SU-DHL-6 (cell line): ENCODE measurements around the gene IER5.

ENCODE experiments used
- H2AFZ ChIP-seq: fragments of 200-600 bp; sonication (generic); 2 replicates; pipeline ENCODE4 v1.6.1; 2014; ENCODE audit warnings: low read depth, mild to moderate bottlenecking, moderate library complexity, mixed read lengths, antibody characterized with exemption, low read length; ENCODE audit not compliant: severe bottlenecking
- H3F3A ChIP-seq: fragments of 200-600 bp; shearing (Covaris generic); 2 replicates; pipeline ENCODE4 v1.6.0; 2016; ENCODE audit warnings: antibody characterized with exemption, mild to moderate bottlenecking; ENCODE audit not compliant: insufficient read depth
- H3K27ac ChIP-seq: fragments of 200-600 bp; sonication (generic); 2 replicates; pipeline ENCODE4 v1.5.1; 2016; ENCODE audit warnings: low read depth, mild to moderate bottlenecking, low read length, moderate library complexity, mixed read lengths
- H3K27me3 ChIP-seq: fragments of 200-600 bp; sonication (generic), shearing (Covaris generic); 2 replicates; pipeline ENCODE4 v1.6.0; 2014; ENCODE audit warnings: mild to moderate bottlenecking, low read length
- H3K36me3 ChIP-seq: fragments of 200-600 bp; sonication (generic); 2 replicates; pipeline ENCODE4 v1.6.1; 2014; ENCODE audit warnings: mild to moderate bottlenecking, low read length, mixed read lengths
- H3K4me2 ChIP-seq: fragments of 300-600, 200-600 bp; shearing (Covaris generic), sonication (generic); 2 replicates; pipeline ENCODE4 v1.6.0; 2014; ENCODE audit warnings: low read length, low read depth, mild to moderate bottlenecking; ENCODE audit not compliant: poor library complexity, severe bottlenecking
- H3K4me3 ChIP-seq: fragments of 200-600 bp; sonication (generic); 2 replicates; pipeline ENCODE4 v1.5.1; 2014; ENCODE audit warnings: antibody characterized with exemption, low read length, mild to moderate bottlenecking, mixed read lengths; ENCODE audit not compliant: insufficient read depth, poor library complexity, severe bottlenecking
- H3K79me2 ChIP-seq: fragments of 200-600 bp; sonication (generic); 2 replicates; pipeline ENCODE4 v1.6.1; 2014; ENCODE audit warnings: mild to moderate bottlenecking, low read length, moderate library complexity; ENCODE audit not compliant: insufficient read depth
- H3K9ac ChIP-seq: fragments of 200-600 bp; sonication (generic); 2 replicates; pipeline ENCODE4 v1.7.0; 2014; ENCODE audit warnings: mild to moderate bottlenecking, low read length
- H3K9me2 ChIP-seq: fragments of 200-600 bp; sonication (generic); replicated peaks from 2 replicates; pipeline ENCODE4 v1.6.1; 2014; ENCODE audit warnings: low read length; ENCODE audit not compliant: insufficient read depth
- H3K9me3 ChIP-seq: fragments of 200-600 bp; sonication (generic); 2 replicates; pipeline ENCODE4 v1.6.1; 2014; ENCODE audit warnings: low read length, mixed read lengths; ENCODE audit not compliant: insufficient read depth
- H4K20me1 ChIP-seq: fragments of 200-600 bp; sonication (generic); 2 replicates; pipeline ENCODE4 v1.6.1; 2014; ENCODE audit warnings: low read depth, mild to moderate bottlenecking, antibody characterized with exemption, low read length, moderate library complexity, mixed read lengths
- EZH2phosphoT487 ChIP-seq: fragments of 200-600 bp; sonication (generic), shearing (Covaris generic); conservative IDR thresholded peaks from 2 replicates; pipeline ENCODE4 v1.6.1; 2018; ENCODE audit warnings: mild to moderate bottlenecking, antibody characterized with exemption, low read length, moderate library complexity, mixed read lengths
- TF ChIP-seq, protein P1 (sequence below): fragments of 200-600 bp; sonication (generic); IDR thresholded peaks from one replicate; pipeline ENCODE4 v1.5.1; 2017; ENCODE audit warnings: antibody characterized with exemption, mild to moderate bottlenecking, low read length, moderate library complexity; ENCODE audit not compliant: insufficient read depth, poor library complexity, severe bottlenecking

The IER5 gene

DNA sequence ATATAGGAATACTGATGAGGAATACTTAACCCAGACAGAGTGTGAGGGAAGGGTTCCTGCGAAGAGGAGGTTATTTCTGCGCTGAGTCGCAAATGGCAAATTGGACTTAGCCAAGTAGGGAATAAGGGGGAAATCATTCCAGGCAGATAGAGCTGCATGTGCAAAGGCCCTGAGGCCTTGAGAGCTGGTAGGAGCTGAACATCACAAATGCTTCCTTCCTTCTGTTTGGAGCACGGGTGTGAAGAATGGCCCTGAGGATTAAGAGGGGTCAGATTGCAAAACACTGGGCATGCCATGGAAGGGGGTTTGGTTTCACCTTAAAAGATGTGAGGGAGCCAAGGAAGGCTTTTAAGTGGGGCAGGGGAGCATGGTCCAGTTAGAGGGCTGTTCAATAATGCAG, 12.4 kb downstream of the IER5 start:
- TF ChIP-seq EZH2phosphoT487: no peak
- TF ChIP-seq, protein P1, sequence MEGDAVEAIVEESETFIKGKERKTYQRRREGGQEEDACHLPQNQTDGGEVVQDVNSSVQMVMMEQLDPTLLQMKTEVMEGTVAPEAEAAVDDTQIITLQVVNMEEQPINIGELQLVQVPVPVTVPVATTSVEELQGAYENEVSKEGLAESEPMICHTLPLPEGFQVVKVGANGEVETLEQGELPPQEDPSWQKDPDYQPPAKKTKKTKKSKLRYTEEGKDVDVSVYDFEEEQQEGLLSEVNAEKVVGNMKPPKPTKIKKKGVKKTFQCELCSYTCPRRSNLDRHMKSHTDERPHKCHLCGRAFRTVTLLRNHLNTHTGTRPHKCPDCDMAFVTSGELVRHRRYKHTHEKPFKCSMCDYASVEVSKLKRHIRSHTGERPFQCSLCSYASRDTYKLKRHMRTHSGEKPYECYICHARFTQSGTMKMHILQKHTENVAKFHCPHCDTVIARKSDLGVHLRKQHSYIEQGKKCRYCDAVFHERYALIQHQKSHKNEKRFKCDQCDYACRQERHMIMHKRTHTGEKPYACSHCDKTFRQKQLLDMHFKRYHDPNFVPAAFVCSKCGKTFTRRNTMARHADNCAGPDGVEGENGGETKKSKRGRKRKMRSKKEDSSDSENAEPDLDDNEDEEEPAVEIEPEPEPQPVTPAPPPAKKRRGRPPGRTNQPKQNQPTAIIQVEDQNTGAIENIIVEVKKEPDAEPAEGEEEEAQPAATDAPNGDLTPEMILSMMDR: no peak
- Histone ChIP-seq H3K9ac (no peak overlapping the region), H3K36me3 (no peaks in the 10 kb centered on the region), H3K79me2 (no peaks in the 10 kb centered on the region), H3K27ac (no peak overlapping the region), H3F3A (no peaks in the 10 kb centered on the region), H3K4me2 (no peak overlapping the region), H3K9me3 (no peaks in the 10 kb centered on the region), H3K9me2 (no peaks in the 10 kb centered on the region), H3K27me3 (no peaks in the 10 kb centered on the region), H4K20me1 (no peaks in the 10 kb centered on the region), H3K4me3 (no peak overlapping the region), H2AFZ (no peak overlapping the region)

DNA sequence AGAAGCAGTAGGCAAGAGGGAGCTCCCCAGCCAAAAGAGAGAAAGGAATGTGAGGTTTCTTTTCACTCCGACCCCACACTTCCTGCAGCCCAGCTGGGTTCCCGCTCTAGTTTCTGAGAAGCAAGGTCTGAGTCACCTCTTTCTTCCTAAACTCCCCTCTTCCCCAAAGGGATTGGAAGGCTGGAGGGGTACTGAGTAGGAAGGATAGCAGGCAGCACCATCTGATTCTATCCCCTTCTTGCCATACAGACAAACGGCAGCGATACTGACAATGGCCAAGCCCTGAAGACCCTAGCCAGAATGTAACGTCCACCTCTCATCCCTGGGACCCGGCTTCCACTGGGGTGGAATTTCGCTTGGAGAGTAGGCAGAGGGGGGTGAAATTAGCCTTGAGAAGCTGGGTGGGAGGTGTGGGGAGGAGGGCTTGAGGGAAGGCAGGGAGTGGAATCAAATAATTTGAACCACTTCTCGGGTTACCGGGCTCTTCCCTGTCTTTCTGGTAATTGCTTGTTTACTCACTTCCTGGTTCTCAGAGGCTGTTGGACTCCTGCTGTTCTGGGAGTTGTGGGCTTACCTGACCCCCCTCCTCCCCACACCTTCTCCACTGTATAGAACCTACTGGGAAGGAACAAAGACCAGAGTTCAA, 13.2 kb downstream of the IER5 start:
- H3F3A ChIP-seq: no peaks in the 10 kb centered on the region
- H3K4me2 ChIP-seq: no peak overlapping the region
- H2AFZ ChIP-seq: no peak overlapping the region
- H3K27ac ChIP-seq: no peak overlapping the region
- H3K9me3 ChIP-seq: no peaks in the 10 kb centered on the region
- no peak overlapping the region for H3K4me3 ChIP-seq
- TF ChIP-seq, protein P1: no peak
- no peak for TF ChIP-seq EZH2phosphoT487
- no peaks in the 10 kb centered on the region for H3K79me2 ChIP-seq
- no peaks in the 10 kb centered on the region for H3K27me3 ChIP-seq
- H3K9me2 ChIP-seq: no peaks in the 10 kb centered on the region
- H4K20me1 ChIP-seq: no peaks in the 10 kb centered on the region
- H3K9ac ChIP-seq: no peak overlapping the region
- H3K36me3 ChIP-seq: no peaks in the 10 kb centered on the region

DNA sequence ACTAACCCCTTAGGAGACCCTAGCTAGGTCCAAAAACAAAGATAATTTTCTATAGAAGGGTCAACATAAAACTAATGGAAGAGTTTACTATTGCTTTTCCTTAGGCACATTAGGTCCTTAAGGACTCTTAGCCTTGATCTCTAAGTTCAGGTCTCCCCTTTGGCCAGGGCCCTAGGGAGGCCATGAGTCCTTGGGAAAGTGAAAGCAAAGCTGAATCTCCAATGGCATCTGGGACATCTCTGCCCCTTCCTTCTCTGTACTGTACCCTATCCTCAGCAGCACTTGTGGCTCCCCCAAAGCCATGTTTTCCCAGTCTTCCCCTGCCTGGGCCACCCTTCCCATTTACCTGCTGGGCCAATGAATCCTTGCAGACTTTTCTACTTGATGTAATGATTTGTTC, 14.3 kb downstream of the IER5 start:
- Histone ChIP-seq H3F3A (no peaks in the 10 kb centered on the region), H3K79me2 (no peaks in the 10 kb centered on the region), H3K9me2 (no peaks in the 10 kb centered on the region), H4K20me1 (no peaks in the 10 kb centered on the region), H3K4me2 (no peak overlapping the region), H3K4me3 (no peak overlapping the region), H3K36me3 (no peaks in the 10 kb centered on the region), H2AFZ (no peak overlapping the region), H3K27me3 (no peaks in the 10 kb centered on the region), H3K9ac (no peak overlapping the region), H3K27ac (no peak overlapping the region), H3K9me3 (no peaks in the 10 kb centered on the region)
- TF ChIP-seq, protein P1: no peak
- TF ChIP-seq EZH2phosphoT487: no peak
